A673 (cell line): ENCODE results near the gene GRIK3.

Experiments used
- CTCF ChIP-seq: fragments of 300-800, 200-600 bp; sonication (generic); conservative IDR thresholded peaks from 2 replicates; pipeline ENCODE4 v1.5.1; 2017; ENCODE audit warnings: low read depth, mild to moderate bottlenecking, antibody characterized with exemption, low read length, moderate library complexity, mixed read lengths
- EZH2 ChIP-seq: fragments of 200-600 bp; sonication (generic); IDR thresholded peaks from 2 replicates; pipeline ENCODE4 v1.6.1; 2017; ENCODE audit warnings: borderline replicate concordance, low read depth, mild to moderate bottlenecking, mixed read lengths, antibody characterized with exemption, low read length; ENCODE audit not compliant: poor library complexity, severe bottlenecking

DNA sequence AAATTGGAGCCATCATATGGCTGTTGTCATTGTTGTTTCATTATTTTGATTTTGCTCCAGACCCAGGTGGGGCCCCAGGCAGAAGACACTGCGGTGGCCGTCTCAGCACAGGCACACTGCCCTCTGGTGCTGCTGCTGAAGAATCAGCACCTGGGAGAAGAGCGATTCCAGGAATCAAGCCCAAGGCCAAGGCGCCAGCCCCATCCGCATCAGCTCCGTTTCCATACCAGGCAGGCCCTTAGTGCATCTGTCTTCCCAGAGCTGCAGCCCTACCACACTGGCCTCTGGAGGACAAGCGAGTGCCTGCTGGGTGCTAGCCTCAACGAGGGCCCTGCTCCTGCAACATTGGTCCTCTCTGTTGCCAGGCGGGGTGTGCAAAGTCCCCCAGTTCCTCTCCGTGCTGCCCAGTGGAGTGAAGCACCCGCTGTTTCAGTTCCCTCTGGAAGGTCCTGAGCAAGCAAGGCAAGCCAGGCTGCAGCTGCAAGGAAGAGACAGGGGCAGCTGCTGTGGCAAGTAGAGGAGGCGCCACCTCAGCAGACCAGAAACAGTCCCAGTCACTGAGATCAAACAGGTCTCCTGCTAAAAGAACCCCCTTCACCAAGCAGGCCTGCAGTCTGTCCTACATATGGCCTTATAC lies 5.2 kb downstream of the GRIK3 start:
- TF ChIP-seq CTCF (no peak), EZH2 (no peak)
